Right renal cortex interstitium (tissue), 3 donors: ENCODE measurements around the gene S100A13. TPM values are rescaled to one million over a fixed set of nuclear protein-coding genes. Genes with fewer than 3 reads are reported as not detected.
"Not testable (repeated sequence)": the region's sequence is repeated elsewhere in the genome, so short reads cannot be mapped to it uniquely, and the experiment has no call there.

ENCODE experiments used
- DNase-seq, 3 donors: peaks; one replicate each; pipeline ENCODE4 v3.0.0-alpha.2; 2013; ENCODE audit warnings: low read depth in 3 of 3, low spot score in 2 of 3
- polyA plus RNA-seq, 3 donors: library from polyadenylated mRNA; unstranded; fragments of 120-200 nt; gene quantifications; one replicate each; pipeline ENCODE4 v1.2.1, GENCODE V29; 2013; ENCODE audit not compliant: insufficient read length in 3 of 3

The S100A13 gene
- 100 to 1,000 TPM; 155 to 174 (median 166) TPM for polyA plus RNA-seq

- DNase-seq: peak; percentile 63 to 78 (median 77)
Measured at GRCh38 chr1:153626904-153627714, at the start of gene S100A13. Gene S100A13 (minus strand): TSS chr1:153627505. CDS start chr1:153626472, 1,033 bp downstream.

DNA sequence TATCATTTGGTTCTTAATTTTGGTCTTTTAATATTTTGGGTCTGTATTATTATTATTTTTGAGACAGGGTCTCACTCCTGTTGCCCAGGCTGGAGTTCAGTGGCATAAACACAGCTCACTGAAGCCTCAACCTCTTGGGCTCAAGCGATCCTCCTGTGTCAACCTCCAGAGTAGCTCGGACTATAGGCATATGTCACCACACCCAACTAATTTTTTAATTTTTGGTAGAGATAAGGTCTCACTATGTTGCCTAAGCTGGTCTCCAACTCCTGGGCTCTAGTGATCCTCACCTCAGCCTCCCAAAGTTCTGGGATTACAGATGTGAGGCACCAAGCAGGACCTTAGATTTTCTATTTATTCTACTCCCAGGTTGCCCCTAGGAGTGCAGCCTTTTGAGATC lies 46.2 kb upstream of the S100A13 start:
- DNase-seq: no peak

GRCh38 chr1:153671628-153672353 lies 44.5 kb upstream of the S100A13 start:
- DNase-seq: not testable (repeated sequence)

GRCh38 chr1:153670859-153671627 lies 43.7 kb upstream of the S100A13 start, which contains the start of gene ILF2:
Gene ILF2 (minus strand): TSS chr1:153670993. CDS start chr1:153670922, 71 bp downstream.
- peak; percentile 98 to 100 (median 99) for DNase-seq

- DNase-seq: no peak
Measured at GRCh38 chr1:153670257-153670858, 43.1 kb upstream of the S100A13 start.

DNA sequence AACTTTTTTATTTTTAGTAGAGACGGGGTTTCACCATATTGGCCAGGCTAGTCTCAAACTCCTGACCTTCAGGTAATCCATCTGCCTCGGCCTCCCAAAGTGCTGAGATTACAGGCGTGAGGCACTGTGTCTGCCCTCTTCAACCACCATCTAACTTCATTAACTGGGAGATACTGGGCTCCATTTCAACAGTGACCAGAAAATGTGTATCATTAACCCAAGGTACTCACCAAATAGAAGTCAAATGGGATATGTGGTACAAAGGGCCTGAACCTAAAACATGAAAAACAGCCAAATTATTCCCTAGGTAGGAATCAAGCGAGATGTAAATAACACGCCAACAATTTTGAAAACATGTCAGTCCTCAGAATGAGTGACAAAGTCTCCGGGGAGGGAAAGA lies 42.3 kb upstream of the S100A13 start:
- DNase-seq: no peak

DNA sequence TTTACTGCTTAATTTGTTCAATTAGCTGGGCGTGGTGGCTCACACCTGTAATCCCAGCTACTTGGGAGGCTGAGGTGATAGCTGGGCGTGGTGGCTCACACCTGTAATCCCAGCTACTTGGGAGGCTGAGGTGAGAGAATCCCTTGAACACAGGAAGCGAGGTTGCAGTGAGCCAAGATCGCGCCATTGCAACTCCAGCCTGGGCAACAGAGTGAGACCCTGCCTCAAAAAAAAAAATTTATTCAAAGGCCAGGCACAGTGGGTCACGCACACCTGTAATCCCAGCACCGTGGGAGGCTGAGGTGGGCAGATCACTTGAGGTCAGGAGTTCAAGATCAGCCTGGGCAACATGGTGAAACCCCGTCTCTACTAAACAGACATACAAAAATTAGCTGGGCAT lies 41.4 kb upstream of the S100A13 start:
- DNase-seq: not testable (repeated sequence)

GRCh38 chr1:153667439-153667838 lies 40.1 kb upstream of the S100A13 start:
- no peak for DNase-seq

DNA sequence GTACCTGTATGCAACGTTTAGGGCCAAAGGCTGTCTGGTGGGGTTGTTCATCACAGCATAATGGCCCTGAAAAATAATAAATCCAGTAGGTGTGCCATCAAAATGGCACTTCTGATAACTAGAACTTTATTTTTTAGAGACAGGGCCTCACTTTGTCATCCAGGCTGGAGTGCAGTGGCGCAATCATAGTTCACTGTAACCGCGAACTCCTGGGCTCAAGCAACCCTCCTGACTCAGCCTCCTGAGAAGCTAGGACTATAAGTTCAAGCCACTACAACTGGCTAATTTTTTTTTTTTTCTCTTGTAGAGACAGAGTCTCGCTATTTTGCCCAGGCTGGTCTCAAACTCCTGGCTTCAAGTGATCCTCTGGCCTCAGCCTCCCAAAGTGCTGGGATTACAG lies 35.9 kb upstream of the S100A13 start:
- DNase-seq: no peak

DNA sequence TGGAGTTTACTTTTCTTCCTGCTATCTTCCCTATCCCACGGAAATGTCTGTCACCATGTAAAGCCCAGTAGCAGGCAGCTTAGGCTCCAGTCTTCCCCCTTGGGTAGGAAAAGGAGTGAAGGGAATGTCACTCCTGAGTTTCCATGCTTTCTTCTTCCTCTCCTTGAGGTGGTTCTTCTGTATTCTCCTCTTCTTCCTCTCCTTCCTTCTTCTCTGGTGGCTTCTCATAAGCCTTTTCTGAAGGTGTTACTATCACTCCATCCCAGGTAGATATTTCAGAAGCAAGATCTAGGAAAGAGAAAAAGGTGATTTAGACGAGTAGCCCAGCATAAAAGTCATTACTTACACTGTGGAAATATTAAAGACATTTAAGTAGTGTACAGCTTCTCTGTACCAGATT lies 35.0 kb upstream of the S100A13 start:
- no peak for DNase-seq

DNA sequence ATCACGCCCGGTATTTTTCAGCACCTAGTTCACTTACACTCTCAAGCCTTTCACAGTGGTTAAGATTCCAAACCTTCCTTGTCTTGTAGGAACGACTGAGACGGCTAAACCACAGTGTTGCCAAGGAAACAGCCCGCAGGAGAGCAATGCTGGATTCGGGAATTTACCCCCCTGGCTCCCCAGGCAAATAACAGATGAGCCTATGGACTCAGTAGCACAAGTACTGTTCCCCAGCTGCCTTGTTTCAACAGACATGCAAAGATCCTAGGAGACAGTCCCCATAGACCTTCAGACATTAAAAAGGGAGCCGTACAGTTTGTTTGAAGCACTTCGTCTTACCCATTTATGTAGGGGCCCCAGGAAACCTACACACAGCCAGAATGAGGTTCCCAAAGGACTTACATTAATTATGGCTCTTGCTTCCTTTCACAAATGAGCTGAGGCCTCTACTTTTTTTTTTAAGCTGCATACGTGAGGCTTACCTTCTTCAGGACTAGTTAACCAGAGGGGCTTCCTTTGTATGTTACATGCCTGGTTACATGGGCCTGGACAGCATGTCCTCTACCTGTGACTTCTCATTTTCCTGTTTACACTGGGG lies 33.9 kb upstream of the S100A13 start:
- DNase-seq: no peak

DNA sequence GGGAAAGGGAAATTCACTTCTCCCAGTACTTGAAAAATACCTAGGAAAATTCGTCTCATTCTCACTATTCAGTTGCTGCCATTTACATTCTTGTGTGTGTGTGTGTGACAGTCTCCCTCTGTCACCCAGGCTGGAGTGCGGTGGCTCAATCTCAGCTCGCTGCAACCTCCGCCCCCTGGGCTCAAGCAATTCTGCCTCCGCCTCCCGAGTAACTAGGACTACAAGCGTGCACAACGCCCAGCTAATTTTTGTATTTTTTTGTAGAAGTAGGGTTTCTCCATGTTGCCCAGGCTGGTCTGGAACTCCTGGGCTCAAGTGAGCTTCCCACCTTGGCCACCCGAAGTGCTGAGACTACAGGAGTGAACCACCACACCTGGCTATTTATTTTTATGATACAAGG lies 32.4 kb upstream of the S100A13 start:
- no peak for DNase-seq

DNA sequence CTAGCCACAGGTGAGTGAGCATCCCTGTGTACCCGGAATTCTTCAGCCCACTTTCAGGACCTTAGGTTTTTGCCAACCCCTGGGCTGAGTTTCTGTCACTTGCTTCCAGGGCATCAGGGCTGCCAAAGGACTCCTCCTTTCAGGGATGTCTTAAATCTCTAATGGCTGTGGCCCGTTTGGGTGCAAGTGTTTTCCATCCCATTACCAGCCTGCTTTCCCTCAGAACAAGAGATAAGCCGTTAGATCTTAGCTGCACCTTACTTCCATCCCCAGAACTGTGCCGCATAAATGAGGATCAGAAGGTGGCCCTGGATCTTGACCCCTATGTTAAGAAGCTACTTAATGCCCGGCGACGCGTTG lies 31.9 kb upstream of the S100A13 start:
- DNase-seq: no peak

DNA sequence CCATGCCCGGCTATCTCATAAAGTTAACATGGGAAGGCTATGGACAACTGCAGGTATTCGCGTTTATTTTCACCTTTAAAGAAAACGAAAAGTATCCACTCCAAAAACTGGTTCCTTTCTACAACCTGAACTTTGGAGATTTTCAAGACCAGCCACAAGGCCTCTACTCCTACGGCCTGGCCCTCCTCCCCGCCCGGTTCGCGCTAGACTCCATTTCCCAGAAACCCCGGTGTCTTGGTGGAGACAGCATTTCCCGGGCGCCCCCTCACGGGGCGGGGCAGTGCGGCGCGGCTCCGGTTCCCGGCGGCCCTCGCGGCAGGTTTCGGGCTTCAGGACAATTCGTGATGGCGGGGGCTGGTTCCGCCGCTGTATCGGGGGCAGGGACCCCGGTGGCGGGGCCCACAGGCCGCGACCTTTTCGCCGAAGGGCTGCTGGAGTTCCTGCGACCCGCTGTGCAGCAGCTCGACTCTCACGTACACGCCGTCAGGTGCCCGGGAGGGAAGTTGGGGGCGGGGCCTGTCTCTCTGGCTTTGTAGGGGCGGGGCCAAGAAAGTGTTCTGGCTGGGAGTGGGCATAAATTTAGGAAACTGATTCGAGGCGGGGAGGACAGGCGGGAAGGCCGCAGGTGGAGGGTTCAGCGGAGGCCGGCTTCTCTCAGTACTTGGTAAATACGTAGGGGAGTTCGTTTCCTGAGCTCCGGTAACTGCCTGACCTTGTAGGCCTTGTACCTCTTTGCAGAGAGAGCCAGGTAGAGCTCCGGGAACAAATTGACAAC lies 31.3 kb upstream of the S100A13 start, which contains the start of gene SNAPIN:
TSS of gene SNAPIN (plus strand) at position 304 of the 775 bp plus-strand sequence. CDS start at position 345, 41 bp downstream.
- DNase-seq: peak; percentile 74 to 87 (median 77)

GRCh38 chr1:153655333-153655732 lies 28.0 kb upstream of the S100A13 start:
- DNase-seq: no peak

DNA sequence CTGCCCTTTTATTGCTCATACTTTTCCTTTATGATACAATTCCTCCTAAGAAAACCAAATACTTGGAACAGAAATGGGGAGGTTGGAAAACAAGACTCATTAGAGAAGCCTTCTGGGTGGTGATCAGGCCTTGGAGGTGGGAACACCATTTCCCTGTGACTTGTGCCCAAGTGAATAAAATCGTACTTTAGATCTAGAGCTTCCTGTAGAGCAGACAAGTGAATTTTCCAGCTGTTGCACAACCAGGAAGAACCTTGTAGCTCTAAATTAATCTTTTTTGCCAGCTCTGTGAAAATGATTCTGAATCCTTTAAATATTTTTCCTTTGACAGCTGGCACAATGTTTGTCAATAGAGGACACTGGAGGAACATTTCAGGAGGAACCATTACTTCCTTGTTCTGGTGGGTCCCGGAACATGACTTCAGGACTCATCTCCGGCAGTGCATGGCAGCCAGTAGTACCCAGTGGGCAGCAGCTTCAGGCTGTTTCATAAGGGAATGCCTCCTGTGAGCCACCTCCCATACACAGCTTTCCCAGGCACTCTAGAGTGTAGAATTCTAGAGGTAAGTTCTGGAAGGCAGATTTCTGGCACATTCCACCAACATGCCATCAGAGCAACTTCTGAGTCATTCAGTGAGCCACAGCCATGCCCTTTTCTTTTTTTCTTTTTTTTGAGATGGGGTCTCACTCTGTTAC lies 25.6 kb upstream of the S100A13 start:
- no peak for DNase-seq

- DNase-seq: no peak
Measured at GRCh38 chr1:153651771-153652170, 24.5 kb upstream of the S100A13 start.

- DNase-seq: no peak
Measured at GRCh38 chr1:153649863-153650235, 22.5 kb upstream of the S100A13 start.
